DMS53 (cell line): ENCODE measurements around the gene DHRS3.
"Not testable (repeated sequence)": the region's sequence is repeated elsewhere in the genome, so short reads cannot be mapped to it uniquely, and the experiment has no call there.

Source experiments
- DNase-seq: peaks from one replicate; lab custom pipeline; 2025; lab: John Stamatoyannopoulos, UW

DHRS3 gene, protein sequence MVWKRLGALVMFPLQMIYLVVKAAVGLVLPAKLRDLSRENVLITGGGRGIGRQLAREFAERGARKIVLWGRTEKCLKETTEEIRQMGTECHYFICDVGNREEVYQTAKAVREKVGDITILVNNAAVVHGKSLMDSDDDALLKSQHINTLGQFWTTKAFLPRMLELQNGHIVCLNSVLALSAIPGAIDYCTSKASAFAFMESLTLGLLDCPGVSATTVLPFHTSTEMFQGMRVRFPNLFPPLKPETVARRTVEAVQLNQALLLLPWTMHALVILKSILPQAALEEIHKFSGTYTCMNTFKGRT

DNA sequence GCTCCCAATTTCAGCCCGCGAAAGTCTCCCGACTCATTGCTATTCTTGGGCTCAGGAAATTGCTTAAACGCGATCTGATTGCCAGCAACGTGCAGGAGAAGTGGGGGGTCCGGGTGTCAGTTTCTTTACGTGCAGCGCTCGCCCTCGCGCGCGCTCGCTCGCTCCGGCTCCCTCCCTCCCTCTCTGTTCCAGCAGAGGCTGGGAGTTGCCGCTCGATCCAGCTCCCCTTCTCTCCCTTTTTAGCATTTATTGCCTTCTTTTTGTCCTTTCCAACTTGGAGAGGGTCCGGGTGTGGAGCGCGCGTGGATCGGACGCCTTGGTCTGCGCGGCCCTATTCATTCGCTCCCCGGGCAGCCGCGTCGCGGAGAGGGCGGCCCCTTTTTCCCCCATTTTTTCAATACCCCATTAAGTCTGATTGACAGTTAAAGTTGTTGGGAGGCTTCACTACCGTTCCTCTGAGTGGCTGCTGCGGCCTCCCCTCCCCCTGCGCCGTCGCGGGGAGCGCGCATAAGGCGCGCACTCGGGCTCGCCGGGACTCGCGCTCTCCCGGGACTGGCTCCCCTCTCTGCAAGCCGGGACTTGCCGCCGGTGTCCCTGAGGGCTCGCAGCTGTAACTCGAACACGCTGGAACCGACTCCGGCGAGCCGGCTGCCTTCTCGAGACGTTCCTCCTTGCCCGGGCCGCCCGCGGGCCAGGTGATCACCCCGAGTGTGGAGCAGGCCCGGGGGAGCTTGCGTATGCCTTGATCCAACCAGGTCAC lies at the start of gene DHRS3:
TSS of gene DHRS3 (minus strand) at position 310 of the 760 bp plus-strand sequence. CDS start 862 bp downstream, outside the sequence.
- peak; percentile 86 for DNase-seq

DNA sequence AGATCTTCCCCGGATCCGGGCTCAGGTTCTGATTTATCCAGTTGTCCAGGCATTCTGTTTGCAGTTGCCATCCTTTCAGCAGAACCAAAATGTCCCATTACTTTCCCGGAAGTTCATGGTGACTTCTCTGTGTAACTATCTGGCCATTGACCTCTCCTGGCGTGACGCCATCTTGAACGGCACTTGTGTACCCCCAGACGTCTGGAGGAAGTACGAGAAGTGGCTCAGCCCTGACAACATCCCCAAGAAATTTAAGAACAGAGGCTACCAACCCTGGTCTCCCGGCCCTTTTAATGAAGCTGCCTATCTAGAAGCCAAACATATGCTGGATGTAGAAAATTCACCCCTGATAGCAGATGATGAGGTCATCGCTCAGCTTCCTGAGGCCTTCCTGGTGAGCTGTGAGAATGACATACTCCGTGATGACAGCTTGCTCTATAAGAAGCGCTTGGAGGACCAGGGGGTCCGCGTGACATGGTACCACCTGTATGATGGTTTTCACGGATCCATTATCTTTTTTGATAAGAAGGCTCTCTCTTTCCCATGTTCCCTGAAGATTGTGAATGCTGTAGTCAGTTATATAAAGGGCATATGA lies 48.2 kb upstream of the DHRS3 start:
- no peak for DNase-seq

DNA sequence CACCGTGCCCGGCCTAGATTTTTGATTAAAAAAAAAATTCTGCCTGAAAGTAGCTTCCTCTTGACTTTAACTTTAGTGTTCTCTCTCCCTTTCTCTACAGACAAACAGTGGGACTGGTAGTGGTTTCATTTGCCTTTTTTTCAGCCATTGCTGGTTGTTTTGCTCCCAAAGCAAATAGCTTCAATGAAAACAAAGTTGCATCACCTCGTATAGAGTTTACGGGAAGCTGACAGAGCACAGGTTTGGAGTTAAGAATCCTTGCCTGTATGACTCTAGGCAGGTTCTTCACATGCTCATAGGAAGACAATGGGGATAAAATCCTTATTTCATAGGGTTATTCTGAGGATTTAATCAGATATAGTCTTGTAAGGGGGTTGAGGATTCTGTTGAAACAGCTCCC lies 47.5 kb upstream of the DHRS3 start:
- no peak for DNase-seq

DNA sequence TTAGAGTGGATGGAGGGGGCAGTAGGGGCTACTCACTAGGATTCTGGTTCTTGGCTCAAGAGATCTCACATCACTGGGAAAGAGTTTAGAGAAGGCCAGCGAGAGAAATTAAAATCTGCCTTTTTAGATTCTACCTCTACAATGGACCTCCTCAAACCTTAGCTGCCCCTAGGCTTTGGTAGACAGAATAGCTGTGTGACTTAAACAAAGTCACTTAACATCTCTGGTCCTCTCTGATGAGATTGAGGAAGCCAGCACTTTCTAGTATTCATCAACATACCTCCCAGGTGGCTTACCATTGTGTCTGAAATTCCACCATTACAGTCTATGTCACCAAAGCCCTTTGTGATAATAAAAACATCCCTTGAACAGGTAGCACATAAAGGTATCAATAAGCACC lies 44.5 kb upstream of the DHRS3 start:
- DNase-seq, result no peak

DNA sequence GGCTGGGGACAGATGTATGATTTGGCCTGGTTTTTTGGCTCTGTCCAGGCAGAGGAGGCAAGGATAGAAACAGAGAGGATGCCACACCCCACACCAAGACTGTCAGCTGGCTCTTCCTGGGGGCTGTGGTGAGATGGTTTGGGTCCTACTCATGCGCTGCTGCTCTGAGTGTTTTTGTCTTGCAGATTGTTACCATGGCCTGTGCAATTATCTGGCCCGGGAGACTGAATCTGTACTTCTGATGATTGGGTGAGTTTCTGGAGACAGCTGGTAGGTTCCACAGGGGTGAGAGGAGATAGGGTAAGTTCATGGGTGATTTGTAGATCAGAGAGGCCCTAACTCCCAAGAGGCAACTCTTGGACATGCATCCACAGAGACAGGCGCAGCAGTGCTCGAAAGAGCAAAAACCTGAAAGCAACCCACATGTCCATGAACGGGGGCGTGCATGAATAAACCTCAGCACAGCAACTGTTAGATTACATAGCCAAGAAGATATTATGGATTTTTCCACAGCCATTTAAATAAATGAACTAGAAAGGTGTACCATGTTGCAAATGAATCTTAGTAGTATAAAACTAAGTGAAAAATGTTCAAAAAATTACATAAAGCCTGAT lies 43.7 kb upstream of the DHRS3 start:
- DNase-seq, result no peak

DNA sequence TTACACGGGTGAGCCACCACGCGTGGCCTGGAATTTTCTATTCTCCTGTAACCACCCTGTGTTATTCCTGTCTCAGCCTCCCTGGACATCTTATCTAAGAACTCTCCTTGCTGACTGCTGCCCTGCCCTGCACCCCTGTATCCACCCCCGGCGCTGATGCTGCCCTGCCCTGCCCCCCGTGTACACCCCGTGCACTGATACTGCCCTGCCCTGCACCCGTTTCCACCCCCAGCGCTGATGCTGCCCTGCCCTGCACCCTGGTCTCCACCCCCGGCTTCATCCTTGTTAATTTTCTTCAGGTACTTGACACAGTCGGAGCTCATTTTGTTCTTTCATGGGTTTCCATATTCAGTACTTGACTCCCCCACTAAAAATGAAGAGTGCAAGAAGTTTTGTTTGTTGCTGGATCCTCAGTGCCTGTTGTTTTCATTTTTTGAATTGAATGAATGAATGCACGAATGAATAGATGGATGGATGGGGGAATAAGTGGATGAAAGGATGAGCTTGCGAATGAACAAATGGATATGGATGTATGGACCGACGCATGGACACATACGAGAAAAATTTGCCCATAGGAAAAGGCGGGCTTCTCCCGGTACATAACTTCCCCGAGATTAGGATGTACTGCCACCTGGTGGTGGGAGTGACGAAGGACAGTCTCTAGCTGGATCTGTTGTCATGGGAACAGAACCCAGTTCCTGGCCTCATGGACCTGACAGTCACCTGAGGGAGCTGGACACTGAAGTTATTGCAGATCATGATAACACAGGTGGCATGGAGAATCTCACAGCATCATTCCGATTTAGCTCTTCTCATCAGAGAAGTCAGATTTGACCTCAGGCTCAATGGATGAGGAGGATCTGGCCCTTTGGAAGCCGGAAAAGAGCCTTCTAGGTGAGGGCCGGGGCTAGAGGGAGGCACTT lies 40.8 kb upstream of the DHRS3 start:
- DNase-seq, result peak; percentile 88

DNA sequence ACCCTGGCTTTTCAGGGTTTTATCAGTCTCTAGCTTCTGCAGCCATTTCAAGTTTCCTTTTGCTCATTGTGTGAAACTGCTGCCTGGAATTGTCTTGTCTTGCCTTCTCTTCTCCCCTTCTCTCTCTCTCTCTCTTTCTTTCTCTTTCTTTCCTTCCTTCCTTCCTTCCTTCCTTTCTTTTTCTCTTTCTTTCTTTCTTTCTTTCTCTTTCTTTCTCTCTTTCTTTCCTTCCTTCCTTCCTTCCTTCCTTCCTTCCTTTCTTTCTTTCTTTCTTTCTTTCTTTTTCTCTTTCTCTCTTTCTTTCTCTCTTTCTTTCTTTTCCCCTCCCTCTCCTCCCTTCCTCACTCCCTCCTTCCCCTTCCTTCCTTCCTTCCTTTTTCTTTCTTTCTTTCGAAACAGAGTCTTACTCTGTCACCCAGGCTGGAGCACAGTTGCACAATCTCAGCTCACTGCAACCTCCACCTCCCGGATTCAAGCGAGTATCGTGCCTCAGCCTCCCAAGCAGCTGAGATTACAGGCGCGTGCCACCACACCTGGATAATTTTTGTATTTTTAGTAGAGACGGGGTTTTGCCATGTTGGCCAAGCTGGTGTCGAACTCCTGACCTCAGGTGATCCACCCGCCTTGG lies 40.0 kb upstream of the DHRS3 start:
- DNase-seq, result not testable (repeated sequence)

DNA sequence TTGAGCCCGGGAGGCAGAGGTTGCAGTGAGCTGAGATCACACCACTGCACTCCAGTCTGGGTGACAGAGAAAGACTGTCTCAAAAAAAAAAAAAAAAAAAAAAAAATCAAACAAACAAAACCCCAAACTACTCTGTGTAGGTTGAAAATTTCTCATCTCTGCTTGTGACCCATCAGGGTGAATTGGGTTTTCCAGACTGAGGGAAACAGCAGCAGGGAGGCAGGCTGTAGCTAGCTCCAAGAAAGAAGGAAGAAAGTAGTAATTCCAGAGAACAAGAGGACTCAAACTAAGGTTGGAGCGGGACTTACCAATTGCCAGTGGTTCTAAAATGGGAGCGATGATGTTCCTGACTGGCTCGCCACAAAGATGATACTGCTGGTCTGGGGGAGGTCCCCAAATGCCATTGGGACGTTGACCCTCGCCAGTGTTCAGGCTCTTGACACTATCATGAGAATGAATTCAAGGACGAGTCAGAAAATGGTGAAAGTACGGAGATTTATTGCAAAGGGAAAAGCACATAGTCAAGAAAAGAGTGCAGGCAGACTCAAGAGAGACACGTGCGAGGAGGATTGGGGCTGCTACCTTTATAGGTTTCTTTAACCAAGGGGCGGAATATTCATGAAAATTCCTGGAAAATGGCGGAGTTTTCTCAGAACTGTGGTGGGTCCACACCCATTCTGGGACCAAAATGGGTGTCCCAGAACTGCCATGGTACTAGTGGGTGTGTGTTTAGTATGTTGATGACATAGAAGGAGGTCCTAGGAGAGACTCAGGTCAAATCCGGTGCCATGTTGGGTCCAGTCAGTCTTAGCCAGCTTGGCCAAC lies 39.3 kb upstream of the DHRS3 start:
- no peak for DNase-seq

DNA sequence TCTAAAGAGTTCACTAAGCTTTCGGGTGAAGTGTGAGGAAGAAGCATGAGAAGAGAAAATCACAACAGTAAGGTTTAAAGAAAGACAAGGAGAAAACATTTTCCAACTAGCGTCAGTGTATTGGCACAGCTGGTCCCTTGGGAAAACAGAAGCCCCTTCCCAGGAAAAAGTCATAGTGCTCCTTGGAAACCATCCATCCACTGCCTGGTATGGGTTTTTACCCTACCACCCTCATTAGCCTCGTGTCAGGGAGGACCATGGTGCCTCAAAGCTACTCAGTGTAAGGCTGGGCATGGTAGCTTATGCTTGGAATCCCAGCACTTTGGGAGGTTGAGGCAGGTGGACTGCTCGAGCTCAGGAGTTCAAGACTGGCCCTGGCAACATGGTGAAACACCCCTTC lies 38.6 kb upstream of the DHRS3 start:
- no peak for DNase-seq

DNA sequence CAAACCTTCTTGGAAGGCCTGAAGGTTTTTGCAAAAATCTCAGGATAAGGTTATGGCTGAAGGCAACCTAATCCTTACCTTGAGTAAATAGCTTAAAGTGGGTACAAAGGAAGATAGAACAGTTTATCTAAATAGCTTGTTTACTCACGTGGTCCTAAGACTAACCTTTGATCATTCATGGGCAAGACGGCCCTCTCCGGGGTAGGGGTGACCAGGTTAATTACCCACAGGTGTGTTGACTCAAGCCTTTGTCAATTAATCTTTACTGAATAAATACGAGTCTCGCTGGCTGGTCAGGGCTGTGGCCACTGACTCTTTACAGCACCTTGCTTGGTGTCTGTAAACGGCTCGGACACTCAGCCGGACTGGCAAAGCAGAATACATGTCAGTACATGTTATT lies 36.6 kb upstream of the DHRS3 start:
- DNase-seq, result no peak

DNA sequence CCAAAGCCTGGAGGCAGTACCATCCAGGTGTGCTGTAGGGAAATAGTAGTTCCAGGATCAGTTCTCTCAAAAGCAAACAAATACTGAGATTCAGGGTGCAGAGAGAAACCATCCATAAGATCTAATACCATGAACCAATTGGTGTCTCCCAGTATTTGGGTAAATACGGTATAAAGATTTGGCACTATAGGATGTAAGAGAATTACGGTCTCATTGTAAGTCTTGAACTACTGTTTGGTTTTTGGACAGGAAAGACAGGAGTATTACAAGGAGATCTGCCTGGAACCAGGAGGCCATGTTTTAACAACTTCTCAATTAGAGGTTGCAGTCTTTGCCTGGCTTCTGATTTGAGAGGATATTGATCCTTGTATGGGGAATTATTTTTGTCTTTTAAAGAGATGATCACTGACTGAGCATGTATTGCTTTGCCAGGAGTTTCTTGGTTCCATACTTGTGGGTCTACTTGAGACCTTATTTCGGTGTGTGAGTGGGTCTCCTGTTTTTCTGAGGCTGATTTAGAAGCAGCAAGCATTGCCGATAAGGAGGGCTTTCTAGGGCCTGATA lies 36.1 kb upstream of the DHRS3 start:
- DNase-seq, result peak; percentile 38

DNA sequence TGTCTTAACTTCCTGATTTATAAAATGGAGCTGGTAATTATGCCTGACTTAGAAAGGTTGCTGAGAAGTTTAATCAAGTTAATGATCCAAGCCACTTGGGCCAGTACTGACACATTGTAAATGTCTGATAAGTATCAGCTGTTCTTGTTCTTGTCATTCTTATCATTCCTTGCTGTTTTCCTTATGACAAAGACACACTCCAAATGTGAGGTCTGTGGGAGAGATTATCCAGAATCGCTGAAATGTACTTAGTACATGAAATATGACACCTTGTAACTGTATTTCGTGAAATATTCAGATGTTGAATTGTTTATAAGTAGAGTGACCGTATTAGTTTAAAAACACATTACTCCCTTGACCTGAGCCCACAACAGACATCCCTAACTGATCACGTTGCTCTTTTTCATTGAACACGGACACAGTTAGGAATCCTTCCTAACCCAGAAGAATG lies 32.0 kb upstream of the DHRS3 start:
- no peak for DNase-seq

DNA sequence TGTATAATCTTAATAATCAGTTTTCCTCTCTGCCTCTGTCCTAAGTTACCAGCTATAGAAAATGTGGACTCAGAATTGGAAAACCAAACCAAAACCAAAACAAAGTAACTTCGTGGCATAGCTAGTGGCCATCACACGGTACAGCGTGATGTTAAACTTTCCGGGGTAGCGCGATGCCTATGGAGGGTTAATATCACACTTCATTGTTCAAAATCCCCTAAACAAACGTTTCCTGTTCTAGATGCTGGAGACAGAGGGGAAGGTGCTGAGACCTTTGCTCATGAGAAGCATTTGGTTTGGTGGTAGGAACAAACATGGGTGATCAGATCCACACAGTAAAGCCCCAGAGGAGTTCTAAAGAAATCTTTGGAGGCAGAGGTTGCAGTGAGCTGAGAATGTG lies 30.7 kb upstream of the DHRS3 start:
- DNase-seq, result no peak

DNA sequence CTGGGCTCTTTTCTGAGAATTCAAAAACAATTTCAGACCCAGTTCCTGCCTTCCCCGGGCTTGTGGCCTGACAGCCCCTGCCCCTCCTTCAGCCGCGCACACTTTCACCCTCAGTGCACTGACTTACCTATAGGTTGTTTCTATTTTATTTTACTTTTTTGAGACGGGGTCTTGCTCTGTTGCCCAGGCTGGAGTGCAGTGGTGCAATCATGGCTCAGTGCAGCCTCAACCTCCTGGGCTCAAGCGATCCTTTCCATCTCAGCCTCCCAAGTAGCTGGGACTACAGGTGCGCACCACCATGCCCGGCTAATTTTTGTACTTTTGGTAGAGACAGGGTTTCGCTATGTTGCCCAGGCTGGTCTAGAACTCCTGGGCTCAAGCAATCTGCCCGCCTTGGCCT lies 27.4 kb upstream of the DHRS3 start:
- not testable (repeated sequence) for DNase-seq

DNA sequence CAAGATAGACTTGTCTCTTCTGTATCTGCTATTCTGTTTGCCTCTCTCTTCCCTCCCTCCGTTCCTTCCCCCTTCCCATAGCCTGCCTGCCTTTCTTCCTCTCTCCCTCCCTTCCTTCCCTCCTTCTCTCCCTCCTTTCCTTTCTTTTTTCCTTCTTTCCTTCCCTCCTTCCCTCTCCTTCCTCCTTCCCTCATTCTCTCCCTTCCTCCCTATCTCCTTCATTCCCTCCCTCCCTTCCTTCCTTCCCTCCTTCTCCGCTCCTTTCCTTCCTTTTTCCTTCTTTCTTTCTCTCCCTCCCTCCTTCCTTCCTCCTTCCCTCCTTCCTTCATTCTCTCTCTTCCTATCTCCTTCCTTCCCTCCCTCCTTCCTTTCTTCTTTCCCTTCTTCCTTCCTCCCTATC lies 26.8 kb upstream of the DHRS3 start:
- DNase-seq, result no peak

DNA sequence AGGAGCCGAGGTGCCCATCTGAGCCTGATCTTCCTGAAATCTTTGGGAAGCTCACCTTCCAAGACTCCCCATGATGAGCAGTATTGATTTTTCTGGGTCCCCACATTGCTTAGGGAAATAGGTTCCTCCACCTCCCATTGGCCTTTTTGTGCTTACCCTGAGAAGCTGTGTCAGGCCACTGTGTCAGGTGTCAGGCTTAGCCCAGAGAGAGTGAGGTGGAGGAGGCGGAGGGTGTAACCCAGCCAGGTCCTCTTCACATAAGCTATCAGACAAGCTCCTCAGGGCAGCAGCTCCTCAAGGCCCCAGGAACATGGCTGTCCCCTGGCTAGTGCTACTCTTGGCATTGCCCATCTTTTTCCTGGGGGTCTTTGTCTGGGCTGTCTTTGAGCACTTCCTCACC lies 26.2 kb upstream of the DHRS3 start:
- no peak for DNase-seq

DNA sequence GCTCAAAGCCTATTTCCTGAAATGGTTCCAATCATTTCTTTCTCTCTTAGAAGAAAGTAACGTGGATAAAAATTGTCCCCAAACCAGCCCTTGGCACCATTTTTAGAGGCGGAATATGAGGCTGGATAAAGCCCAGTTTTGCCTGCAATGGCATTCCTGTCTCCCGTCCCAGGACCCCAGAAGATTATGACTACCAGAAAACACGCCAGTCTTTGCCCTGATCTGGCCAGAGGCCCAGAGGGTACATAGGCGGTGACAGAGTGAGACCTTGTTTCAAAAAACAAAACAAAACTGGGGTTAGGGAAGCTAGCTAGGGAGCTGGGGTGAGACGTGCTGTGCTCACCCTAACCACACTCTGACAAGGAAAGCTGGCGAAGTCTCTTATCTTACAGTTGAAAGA lies 25.8 kb upstream of the DHRS3 start, which contains the start of gene AADACL4:
TSS of gene AADACL4 (plus strand) at position 301 of the 400 bp plus-strand sequence. CDS start 462 bp downstream, outside the sequence.
- DNase-seq, result no peak

DNA sequence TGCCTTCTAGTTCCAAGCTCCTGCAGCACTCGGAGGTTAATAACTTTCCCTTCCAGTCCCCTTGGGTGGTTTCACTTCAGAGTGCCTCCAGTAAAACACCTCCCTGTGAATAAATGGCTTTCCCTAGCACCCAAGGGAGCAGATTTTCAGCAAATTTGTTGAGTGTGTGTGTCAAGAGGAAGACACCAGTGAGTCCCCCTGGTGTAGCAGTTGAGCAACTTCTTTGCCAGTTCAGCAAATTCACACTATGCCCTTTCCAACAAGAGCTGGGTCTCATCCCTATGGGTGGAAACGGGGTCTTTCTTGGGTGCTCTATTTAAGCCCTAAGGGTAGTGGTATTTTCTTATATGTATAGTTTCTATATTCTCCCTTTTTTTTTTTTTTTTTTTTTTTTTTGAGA lies 25.1 kb upstream of the DHRS3 start:
- no peak for DNase-seq

DNA sequence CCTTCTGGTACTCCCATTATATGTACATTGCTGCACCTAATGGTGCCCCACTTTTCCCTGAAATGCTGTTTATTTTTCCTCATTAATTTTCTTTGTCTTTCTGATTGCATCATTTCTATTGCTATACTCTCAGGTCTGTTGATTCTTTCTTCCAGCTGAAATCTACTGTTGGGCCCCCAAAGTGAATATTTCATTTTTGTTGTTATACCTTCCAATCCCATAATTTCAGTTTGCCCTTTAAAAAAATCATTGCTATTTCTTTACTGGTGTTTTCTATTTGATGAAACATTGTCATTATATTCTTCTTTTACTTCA lies 22.9 kb upstream of the DHRS3 start:
- no peak for DNase-seq
